ENCODE measurements around the gene GRID1.

GRID1 gene

DNA sequence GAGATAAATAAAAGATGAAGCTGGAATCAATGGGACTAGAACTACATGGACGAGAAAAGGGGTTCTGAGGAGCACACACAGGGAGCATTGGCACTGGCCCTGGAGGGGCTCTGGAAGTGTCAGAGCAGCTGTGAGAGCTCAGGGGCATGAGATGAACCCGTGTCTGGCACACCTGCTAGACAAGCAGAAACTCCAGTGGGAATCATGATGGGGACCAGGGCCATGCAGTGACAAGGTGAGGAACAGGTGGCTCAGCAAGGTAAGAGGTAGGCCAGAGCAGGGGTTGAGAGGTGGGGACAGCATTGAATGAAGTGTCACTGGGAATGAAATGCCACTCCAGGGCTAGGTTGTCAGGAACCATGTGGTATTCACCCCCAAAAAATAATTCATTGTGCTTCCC, 588.5 kb downstream of the GRID1 start:
- peak overlapping the region in 1 of 3 experiments; percentile 60 for H3K27ac Mint-ChIP-seq
- H3K4me3 Mint-ChIP-seq, result no peak overlapping the region
- peaks cover 5% of the 10 kb centered on the region for H3K27me3 Mint-ChIP-seq (ENCODE audit: low read depth)
- TF ChIP-seq, protein P1, sequence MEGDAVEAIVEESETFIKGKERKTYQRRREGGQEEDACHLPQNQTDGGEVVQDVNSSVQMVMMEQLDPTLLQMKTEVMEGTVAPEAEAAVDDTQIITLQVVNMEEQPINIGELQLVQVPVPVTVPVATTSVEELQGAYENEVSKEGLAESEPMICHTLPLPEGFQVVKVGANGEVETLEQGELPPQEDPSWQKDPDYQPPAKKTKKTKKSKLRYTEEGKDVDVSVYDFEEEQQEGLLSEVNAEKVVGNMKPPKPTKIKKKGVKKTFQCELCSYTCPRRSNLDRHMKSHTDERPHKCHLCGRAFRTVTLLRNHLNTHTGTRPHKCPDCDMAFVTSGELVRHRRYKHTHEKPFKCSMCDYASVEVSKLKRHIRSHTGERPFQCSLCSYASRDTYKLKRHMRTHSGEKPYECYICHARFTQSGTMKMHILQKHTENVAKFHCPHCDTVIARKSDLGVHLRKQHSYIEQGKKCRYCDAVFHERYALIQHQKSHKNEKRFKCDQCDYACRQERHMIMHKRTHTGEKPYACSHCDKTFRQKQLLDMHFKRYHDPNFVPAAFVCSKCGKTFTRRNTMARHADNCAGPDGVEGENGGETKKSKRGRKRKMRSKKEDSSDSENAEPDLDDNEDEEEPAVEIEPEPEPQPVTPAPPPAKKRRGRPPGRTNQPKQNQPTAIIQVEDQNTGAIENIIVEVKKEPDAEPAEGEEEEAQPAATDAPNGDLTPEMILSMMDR (IDR thresholded peaks at IDR 0.05; ENCODE audit: unreplicated experiment in 3 of 3), result no peak
- H3K36me3 Mint-ChIP-seq (ENCODE audit: low read depth), result no peaks in the 10 kb centered on the region
- H3K4me1 Mint-ChIP-seq, result peaks cover 37% of the 10 kb centered on the region
- peaks cover 4% of the 10 kb centered on the region for H3K9me3 Mint-ChIP-seq

GRCh38 chr10:85767891-85768290, 598.7 kb downstream of the GRID1 start:
- no peaks in the 10 kb centered on the region for H3K36me3 Mint-ChIP-seq (ENCODE audit: low read depth)
- TF ChIP-seq, protein P1 (IDR thresholded peaks at IDR 0.05; ENCODE audit: unreplicated experiment in 3 of 3), result no peak
- peaks cover 15% of the 10 kb centered on the region for H3K4me1 Mint-ChIP-seq
- H3K27me3 Mint-ChIP-seq (ENCODE audit: low read depth), result no peaks in the 10 kb centered on the region
- H3K9me3 Mint-ChIP-seq, result peaks cover 20% of the 10 kb centered on the region
- no peak overlapping the region for H3K27ac Mint-ChIP-seq
- no peak overlapping the region for H3K4me3 Mint-ChIP-seq

GRCh38 chr10:85764108-85764507, 602.5 kb downstream of the GRID1 start:
- H3K27me3 Mint-ChIP-seq (ENCODE audit: low read depth), result no peaks in the 10 kb centered on the region
- no peaks in the 10 kb centered on the region for H3K36me3 Mint-ChIP-seq (ENCODE audit: low read depth)
- peaks cover 5% of the 10 kb centered on the region for H3K9me3 Mint-ChIP-seq
- H3K27ac Mint-ChIP-seq, result no peak overlapping the region
- H3K4me3 Mint-ChIP-seq, result no peak overlapping the region
- TF ChIP-seq, protein P1 (IDR thresholded peaks at IDR 0.05; ENCODE audit: unreplicated experiment in 3 of 3), result no peak
- peaks cover 26% of the 10 kb centered on the region for H3K4me1 Mint-ChIP-seq

- Mint-ChIP-seq H3K4me1 (peaks cover 24% of the 10 kb centered on the region), H3K27me3 (ENCODE audit: low read depth) (no peaks in the 10 kb centered on the region), H3K36me3 (ENCODE audit: low read depth) (no peaks in the 10 kb centered on the region), H3K9me3 (no peaks in the 10 kb centered on the region), H3K27ac (no peak overlapping the region), H3K4me3 (no peak overlapping the region)
- TF ChIP-seq, protein P1 (IDR thresholded peaks at IDR 0.05; ENCODE audit: unreplicated experiment in 3 of 3), result no peak
Measured at GRCh38 chr10:85761906-85762445, 604.6 kb downstream of the GRID1 start.

DNA sequence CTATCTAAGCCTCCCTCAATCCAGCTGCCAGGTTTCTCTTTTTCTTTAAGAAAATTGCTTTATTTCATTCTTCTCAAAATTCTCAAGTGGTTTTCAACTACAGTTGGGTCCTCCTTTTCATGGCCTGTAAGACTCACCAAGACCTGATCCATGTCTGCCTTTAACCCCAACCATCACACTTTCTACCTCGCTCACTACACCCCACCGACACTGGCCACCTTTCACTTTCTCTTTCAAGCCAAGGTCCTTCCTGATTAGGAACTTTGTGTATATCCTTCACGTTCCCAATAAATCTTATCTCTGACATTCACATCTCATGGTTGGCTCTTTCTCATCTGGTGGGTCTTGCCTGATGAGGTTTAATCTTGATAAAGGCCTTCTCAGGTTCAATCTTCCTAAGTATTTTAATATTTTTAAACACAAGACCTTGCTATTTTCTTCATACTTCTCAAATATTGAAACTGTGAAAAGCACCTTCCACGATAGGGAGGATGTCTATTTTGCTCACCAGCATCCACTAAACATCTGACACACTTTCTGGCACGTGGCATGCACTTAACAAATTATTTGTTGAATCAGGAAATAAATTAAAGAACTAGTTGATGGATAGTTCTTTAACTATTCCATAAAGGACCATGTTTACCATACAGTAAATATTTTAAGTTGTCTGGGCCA, 624.8 kb downstream of the GRID1 start:
- no peaks in the 10 kb centered on the region for H3K9me3 Mint-ChIP-seq
- H3K36me3 Mint-ChIP-seq (ENCODE audit: low read depth), result no peaks in the 10 kb centered on the region
- H3K27ac Mint-ChIP-seq, result no peak overlapping the region
- H3K4me1 Mint-ChIP-seq, result no peaks in the 10 kb centered on the region
- no peaks in the 10 kb centered on the region for H3K27me3 Mint-ChIP-seq (ENCODE audit: low read depth)
- no peak overlapping the region for H3K4me3 Mint-ChIP-seq
- TF ChIP-seq, protein P1 (IDR thresholded peaks at IDR 0.05; ENCODE audit: unreplicated experiment in 3 of 3), result no peak

DNA sequence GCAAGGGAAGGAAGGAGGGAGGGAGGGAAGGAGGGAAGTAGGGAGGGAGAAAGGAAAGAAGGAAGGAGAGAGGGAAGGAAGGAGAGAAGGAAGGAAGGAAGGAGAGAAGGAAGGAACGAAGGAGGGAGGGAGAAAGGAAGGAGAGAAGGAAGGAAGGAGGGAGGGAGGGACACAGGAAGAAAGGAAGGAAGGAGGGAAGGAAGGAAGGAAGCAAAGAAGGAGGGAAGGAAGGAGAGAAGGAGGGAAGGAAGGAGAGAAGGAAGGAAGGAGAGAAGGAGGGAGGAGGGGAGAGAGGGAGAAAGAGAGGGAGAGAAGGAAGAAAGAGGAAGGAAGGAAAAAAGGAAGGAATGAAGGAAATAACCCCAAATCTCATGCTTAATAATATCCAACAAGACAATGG, 630.6 kb downstream of the GRID1 start:
- Mint-ChIP-seq H3K27me3 (ENCODE audit: low read depth) (no peaks in the 10 kb centered on the region), H3K4me1 (no peaks in the 10 kb centered on the region), H3K36me3 (ENCODE audit: low read depth) (no peaks in the 10 kb centered on the region), H3K27ac (no peak overlapping the region), H3K4me3 (no peak overlapping the region), H3K9me3 (no peaks in the 10 kb centered on the region)
- TF ChIP-seq, protein P1 (IDR thresholded peaks at IDR 0.05; ENCODE audit: unreplicated experiment in 3 of 3), result no peak

All from nephron (organoid).